PC-3 (cell line): ENCODE measurements around the gene KAT6B. TPM values are rescaled to one million over a fixed set of nuclear protein-coding genes. Genes with fewer than 3 reads are reported as not detected.

Experiments
- ATAC-seq: fragments of 200-7000 bp; cut with Tn5 transposase; 2 replicates; pipeline ENCODE4 v1.9.1; 2020; ENCODE audit warnings: mild to moderate bottlenecking, moderate library complexity
- BruUV-seq: library from RNA; stranded (reverse); fragments of 400-500 nt; replicated peaks from 2 replicates; lab custom pipeline; 2021; lab: Mats Ljungman, UMichigan
- CTCF ChIA-PET: fragments of 300-600 bp; sonication (Branson Sonifier 250); formaldehyde crosslinking; loops from one replicate; lab custom pipeline; 2022; ENCODE audit warnings: antibody characterized with exemption; lab: Charles Lee
- POLR2A ChIA-PET: fragments of 300-600 bp; sonication (Branson Sonifier 250); formaldehyde crosslinking; loops from one replicate; lab custom pipeline; 2022; ENCODE audit warnings: antibody characterized with exemption; ENCODE audit not compliant: unreplicated experiment; lab: Charles Lee
- DNase-seq: peaks from one replicate; pipeline ENCODE4 v3.0.0-alpha.2; 2015
- H2AFZ ChIP-seq: fragments of 300-600 bp; sonication (generic); 2 replicates; pipeline ENCODE4 v1.6.0; 2016; ENCODE audit warnings: antibody characterized with exemption, low read length
- H3F3A ChIP-seq: fragments of 300-600 bp; sonication (generic); one replicate; pipeline ENCODE4 v1.6.0; 2017; ENCODE audit warnings: antibody characterized with exemption, low read length, control low read depth, mild to moderate bottlenecking; ENCODE audit not compliant: unreplicated experiment
- H3K27ac ChIP-seq: fragments of 300-600 bp; sonication (generic); 2 replicates; pipeline ENCODE4 v1.5.1; 2016; ENCODE audit warnings: mild to moderate bottlenecking, low read length
- H3K27me3 ChIP-seq: fragments of 300-600 bp; sonication (generic); 2 replicates; pipeline ENCODE4 v1.6.1; 2016; ENCODE audit warnings: low read length, mixed read lengths
- H3K36me3 ChIP-seq: fragments of 300-600 bp; sonication (generic); 2 replicates; pipeline ENCODE4 v1.6.1; 2016; ENCODE audit warnings: low read depth, mixed run types, low read length, mixed read lengths
- H3K4me1 ChIP-seq: fragments of 300-600 bp; sonication (generic); 2 replicates; pipeline ENCODE4 v1.5.1; 2016; ENCODE audit warnings: low read length; ENCODE audit not compliant: insufficient read depth
- H3K4me2 ChIP-seq: fragments of 300-600 bp; sonication (generic); 2 replicates; pipeline ENCODE4 v1.6.0; 2016; ENCODE audit warnings: low read length
- H3K4me3 ChIP-seq: fragments of 300-600 bp; sonication (generic); 2 replicates; pipeline ENCODE4 v1.5.1; 2016; ENCODE audit warnings: mild to moderate bottlenecking, low read length, mixed read lengths
- H3K79me2 ChIP-seq: fragments of 300-600 bp; sonication (generic); 2 replicates; pipeline ENCODE4 v1.6.1; 2017; ENCODE audit warnings: low read length, mixed read lengths
- H3K9ac ChIP-seq: fragments of 300-600 bp; sonication (generic); 2 replicates; pipeline ENCODE4 v1.6.0; 2016; ENCODE audit warnings: mild to moderate bottlenecking, low read length
- H3K9me2 ChIP-seq: fragments of 300-600 bp; sonication (generic); replicated peaks from 2 replicates; pipeline ENCODE4 v1.6.1; 2016; ENCODE audit warnings: mixed run types, low read length, mixed read lengths
- H3K9me3 ChIP-seq: fragments of 300-600 bp; sonication (generic); 2 replicates; pipeline ENCODE4 v1.6.1; 2016; ENCODE audit warnings: low read length, mixed read lengths
- H4K20me1 ChIP-seq: fragments of 300-600 bp; sonication (generic); 2 replicates; pipeline ENCODE4 v1.6.1; 2016; ENCODE audit warnings: low read length, mixed read lengths
- CTCF ChIP-seq: fragments of 300-600 bp; sonication (generic); conservative IDR thresholded peaks from 2 replicates; pipeline ENCODE4 v1.5.1; 2017; ENCODE audit warnings: antibody characterized with exemption, low read depth, mild to moderate bottlenecking, low read length
- EZH2 ChIP-seq: fragments of 300-600 bp; sonication (generic); IDR thresholded peaks from one replicate; pipeline ENCODE4 v1.6.1; 2017; ENCODE audit warnings: antibody characterized with exemption, mild to moderate bottlenecking, low read length; ENCODE audit not compliant: unreplicated experiment
- EZH2phosphoT487 ChIP-seq: fragments of 300-600 bp; sonication (generic); IDR thresholded peaks from 2 replicates; pipeline ENCODE4 v1.6.1; 2018; ENCODE audit warnings: mild to moderate bottlenecking, antibody characterized with exemption, low read length, borderline replicate concordance
- intact Hi-C: fragments of 100-400 bp; cut with micrococcal nuclease; formaldehyde crosslinking; loops from 2 replicates; pipeline ENCODE4 v1.9.0; 2023
- total RNA-seq: library from RNA; depleted of rRNA; stranded (reverse); fragments of >200 nt; gene quantifications from 2 replicates; pipeline ENCODE4 v1.2.3, GENCODE V29; 2014

KAT6B gene
- total RNA-seq, 1 experiment from 2014 or later: 94.5 TPM

GRCh38 chr10:75015442-75015841, 189.0 kb downstream of the KAT6B start:
- H3K27me3 ChIP-seq: no peaks in the 10 kb centered on the region
- ATAC-seq (no peak), DNase-seq (no peak)
- ChIA-PET CTCF (no interaction called here), POLR2A (no interaction called here)
- H3K9me3 ChIP-seq: no peaks in the 10 kb centered on the region
- intact Hi-C loops: no loop called here
- H3F3A ChIP-seq: no peaks in the 10 kb centered on the region
- no peak overlapping the region for H3K9ac ChIP-seq
- no peak overlapping the region for H2AFZ ChIP-seq
- no peaks in the 10 kb centered on the region for H3K4me1 ChIP-seq
- H3K9me2 ChIP-seq: no peaks in the 10 kb centered on the region
- no peak overlapping the region for H3K27ac ChIP-seq
- H3K79me2 ChIP-seq: no peaks in the 10 kb centered on the region
- no peak overlapping the region for H3K4me2 ChIP-seq
- TF ChIP-seq EZH2 (no peak), EZH2phosphoT487 (no peak), CTCF (no peak)
- H4K20me1 ChIP-seq: no peaks in the 10 kb centered on the region
- no peak overlapping the region for H3K4me3 ChIP-seq
- H3K36me3 ChIP-seq: peaks cover 18% of the 10 kb centered on the region; the same call in 1 of the 2 replicates
- no TSS peak for BruUV-seq

GRCh38 chr10:75016325-75016724, 189.9 kb downstream of the KAT6B start:
- Histone ChIP-seq H3K4me2 (no peak overlapping the region), H3K4me1 (peaks cover 5% of the 10 kb centered on the region), H3K27me3 (no peaks in the 10 kb centered on the region), H3F3A (no peaks in the 10 kb centered on the region), H3K4me3 (no peak overlapping the region), H3K9me3 (no peaks in the 10 kb centered on the region), H3K79me2 (no peaks in the 10 kb centered on the region), H4K20me1 (0 out of 2 replicates have a peak, but pooled peaks cover under 1% of the 10 kb centered on the region), H3K9me2 (no peaks in the 10 kb centered on the region), H3K27ac (no peak overlapping the region), H3K36me3 (peaks cover 27% of the 10 kb centered on the region), H3K9ac (no peak overlapping the region), H2AFZ (no peak overlapping the region)
- ChIA-PET CTCF (no interaction called here), POLR2A (no interaction called here)
- DNase-seq (no peak), ATAC-seq (no peak)
- TF ChIP-seq EZH2phosphoT487 (no peak), CTCF (no peak), EZH2 (no peak)
- intact Hi-C loops: no loop called here
- BruUV-seq: no TSS peak

GRCh38 chr10:75018251-75018650, 191.9 kb downstream of the KAT6B start:
- no peak for ATAC-seq
- BruUV-seq: no TSS peak
- Histone ChIP-seq H3K27ac (no peak overlapping the region), H3K4me3 (no peak overlapping the region), H3K27me3 (no peaks in the 10 kb centered on the region), H3K9me2 (no peaks in the 10 kb centered on the region), H2AFZ (no peak overlapping the region), H3K79me2 (no peaks in the 10 kb centered on the region), H3K36me3 (peaks cover 34% of the 10 kb centered on the region), H3F3A (peaks cover 6% of the 10 kb centered on the region), H4K20me1 (0 out of 2 replicates have a peak, but pooled peaks cover 6% of the 10 kb centered on the region), H3K4me1 (peaks cover 14% of the 10 kb centered on the region), H3K9ac (no peak overlapping the region), H3K4me2 (no peak overlapping the region), H3K9me3 (no peaks in the 10 kb centered on the region)
- DNase-seq: no peak
- POLR2A ChIA-PET: no interaction called here
- CTCF ChIA-PET: interaction anchor here (0.5 to 1.0 kb wide), 2 partner anchors 217 to 784 kb away, joined by 3 read pairs; partner anchors contain the start of gene COMTD1
- intact Hi-C loops: loop anchor here (2.0 kb wide), 2 partner anchors 129 to 265 kb away; no protein-coding TSS in a partner anchor
- no peak for TF ChIP-seq EZH2phosphoT487
